Activated naive CD8-positive, alpha-beta T cell (primary cell): Measurements from ENCODE around the gene REELD1.

Source experiments
- H3K27ac Mint-ChIP-seq: one replicate; pipeline ENCODE4 v1.8.0; 2021; ENCODE audit warnings: mixed read lengths
- H3K27me3 Mint-ChIP-seq: one replicate; pipeline ENCODE4 v1.8.0; 2021; ENCODE audit warnings: mixed read lengths
- H3K36me3 Mint-ChIP-seq: one replicate; pipeline ENCODE4 v1.8.0; 2021; ENCODE audit warnings: mixed read lengths
- H3K4me1 Mint-ChIP-seq: one replicate; pipeline ENCODE4 v1.8.0; 2021; ENCODE audit warnings: low read depth, mixed read lengths
- H3K4me3 Mint-ChIP-seq: one replicate; pipeline ENCODE4 v1.8.0; 2021; ENCODE audit warnings: mild to moderate bottlenecking, mixed read lengths
- H3K9me3 Mint-ChIP-seq: one replicate; pipeline ENCODE4 v1.8.0; 2021; ENCODE audit warnings: low read depth, mixed read lengths

Gene REELD1

GRCh38 chr4:146269228-146269653 is 54.9 kb downstream of the REELD1 start:
- no peaks in the 10 kb centered on the region for H3K27me3 Mint-ChIP-seq
- no peaks in the 10 kb centered on the region for H3K4me1 Mint-ChIP-seq
- peaks cover 14% of the 10 kb centered on the region for H3K36me3 Mint-ChIP-seq
- H3K9me3 Mint-ChIP-seq = no peaks in the 10 kb centered on the region
- H3K4me3 Mint-ChIP-seq = no peak overlapping the region
- no peak overlapping the region for H3K27ac Mint-ChIP-seq

- Mint-ChIP-seq H3K4me1 (no peaks in the 10 kb centered on the region), H3K4me3 (no peak overlapping the region), H3K27ac (no peak overlapping the region), H3K27me3 (no peaks in the 10 kb centered on the region), H3K9me3 (no peaks in the 10 kb centered on the region), H3K36me3 (peaks cover 15% of the 10 kb centered on the region)
Measured at GRCh38 chr4:146271466-146271865, 57.1 kb downstream of the REELD1 start.

- H3K4me3 Mint-ChIP-seq = no peak overlapping the region
Measured at GRCh38 chr4:146273204-146273901, 59.0 kb downstream of the REELD1 start.

GRCh38 chr4:146274774-146275173 is 60.4 kb downstream of the REELD1 start:
- H3K9me3 Mint-ChIP-seq = no peaks in the 10 kb centered on the region
- H3K4me1 Mint-ChIP-seq = no peaks in the 10 kb centered on the region
- H3K36me3 Mint-ChIP-seq = peaks cover 13% of the 10 kb centered on the region
- H3K27me3 Mint-ChIP-seq = no peaks in the 10 kb centered on the region
- H3K27ac Mint-ChIP-seq = no peak overlapping the region
- no peak overlapping the region for H3K4me3 Mint-ChIP-seq

More at GRCh38 chr4:146273204-146273901, 59.0 kb downstream of the REELD1 start:
- Mint-ChIP-seq H3K9me3 (no peaks in the 10 kb centered on the region), H3K4me1 (no peaks in the 10 kb centered on the region), H3K36me3 (peaks cover 15% of the 10 kb centered on the region), H3K27ac (no peak overlapping the region), H3K27me3 (no peaks in the 10 kb centered on the region)

- no peak overlapping the region for H3K27ac Mint-ChIP-seq
- H3K27me3 Mint-ChIP-seq = no peaks in the 10 kb centered on the region
- H3K9me3 Mint-ChIP-seq = no peaks in the 10 kb centered on the region
- H3K36me3 Mint-ChIP-seq = peaks cover 13% of the 10 kb centered on the region
- H3K4me1 Mint-ChIP-seq = no peaks in the 10 kb centered on the region
- H3K4me3 Mint-ChIP-seq = no peak overlapping the region
Measured at GRCh38 chr4:146275370-146275769, 61.0 kb downstream of the REELD1 start.

- peaks cover 15% of the 10 kb centered on the region for H3K36me3 Mint-ChIP-seq
- no peak overlapping the region for H3K27ac Mint-ChIP-seq
- no peak overlapping the region for H3K4me3 Mint-ChIP-seq
- H3K27me3 Mint-ChIP-seq = no peaks in the 10 kb centered on the region
- H3K9me3 Mint-ChIP-seq = no peaks in the 10 kb centered on the region
- H3K4me1 Mint-ChIP-seq = no peaks in the 10 kb centered on the region
Measured at GRCh38 chr4:146278986-146279385, 64.6 kb downstream of the REELD1 start.
